Fibroblast of lung (primary cell): ENCODE results near the gene MAPK8IP3.

ENCODE experiments used
- CTCF ChIP-seq, 2 donors: IDR thresholded peaks in 1 of 2; conservative IDR thresholded peaks in 1 of 2; 1 replicate in 1 of 2; 2 replicates in 1 of 2; pipeline ENCODE4 v1.5.1; 2011 to 2012; ENCODE audit warnings: low read length in 2 of 2, control low read depth in 1 of 2, inconsistent platforms in 1 of 2, low read depth in 1 of 2, mild to moderate bottlenecking in 1 of 2
- EZH2 ChIP-seq: IDR thresholded peaks from 2 replicates; pipeline ENCODE4 v1.5.1; 2012; ENCODE audit warnings: low read length, control low read depth, mild to moderate bottlenecking; ENCODE audit errors: missing control alignments

- TF ChIP-seq CTCF (conservative IDR thresholded peaks at IDR 0.05 in 1 of 2, IDR thresholded peaks at IDR 0.05 in 1 of 2; ENCODE audit: low read depth in 1 of 2, low read length in 2 of 2): no peak
- no peak for TF ChIP-seq EZH2
Observed at GRCh38 chr16:1743376-1744337, 37.7 kb downstream of the MAPK8IP3 start.
